Astrocyte (in vitro differentiated cells and primary cell): ENCODE data around the gene CTNNA2.

Source experiments
- EZH2 ChIP-seq: IDR thresholded peaks from 2 replicates; pipeline ENCODE4 v1.6.1; 2012; ENCODE audit warnings: mild to moderate bottlenecking, low read length, inconsistent platforms; ENCODE audit not compliant: insufficient read depth
- TF ChIP-seq, protein P1 (sequence below): IDR thresholded peaks from 2 replicates; pipeline ENCODE4 v1.5.1; 2011; ENCODE audit warnings: low read depth, mild to moderate bottlenecking, inconsistent platforms, low read length, moderate library complexity; ENCODE audit not compliant: insufficient read depth

DNA sequence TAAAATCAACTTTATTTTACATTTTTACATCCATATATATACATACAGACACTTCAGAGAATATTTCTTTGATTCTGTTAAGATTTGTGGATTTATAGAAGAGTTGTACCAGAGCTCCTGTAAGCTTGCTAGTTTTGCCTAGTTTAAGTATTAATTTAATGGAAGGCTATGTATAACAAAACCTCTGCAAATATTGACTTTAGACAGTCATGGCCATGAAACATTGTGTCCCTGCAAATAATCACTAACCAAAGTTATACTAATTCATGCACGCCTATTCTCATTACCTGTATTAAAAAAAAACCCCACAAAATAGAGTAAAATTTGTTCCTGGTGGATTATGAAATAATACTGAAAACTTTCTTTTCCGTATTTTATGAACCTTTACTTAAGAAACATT, 379.3 kb downstream of the CTNNA2 start:
- TF ChIP-seq EZH2: no peak
- TF ChIP-seq, protein P1, sequence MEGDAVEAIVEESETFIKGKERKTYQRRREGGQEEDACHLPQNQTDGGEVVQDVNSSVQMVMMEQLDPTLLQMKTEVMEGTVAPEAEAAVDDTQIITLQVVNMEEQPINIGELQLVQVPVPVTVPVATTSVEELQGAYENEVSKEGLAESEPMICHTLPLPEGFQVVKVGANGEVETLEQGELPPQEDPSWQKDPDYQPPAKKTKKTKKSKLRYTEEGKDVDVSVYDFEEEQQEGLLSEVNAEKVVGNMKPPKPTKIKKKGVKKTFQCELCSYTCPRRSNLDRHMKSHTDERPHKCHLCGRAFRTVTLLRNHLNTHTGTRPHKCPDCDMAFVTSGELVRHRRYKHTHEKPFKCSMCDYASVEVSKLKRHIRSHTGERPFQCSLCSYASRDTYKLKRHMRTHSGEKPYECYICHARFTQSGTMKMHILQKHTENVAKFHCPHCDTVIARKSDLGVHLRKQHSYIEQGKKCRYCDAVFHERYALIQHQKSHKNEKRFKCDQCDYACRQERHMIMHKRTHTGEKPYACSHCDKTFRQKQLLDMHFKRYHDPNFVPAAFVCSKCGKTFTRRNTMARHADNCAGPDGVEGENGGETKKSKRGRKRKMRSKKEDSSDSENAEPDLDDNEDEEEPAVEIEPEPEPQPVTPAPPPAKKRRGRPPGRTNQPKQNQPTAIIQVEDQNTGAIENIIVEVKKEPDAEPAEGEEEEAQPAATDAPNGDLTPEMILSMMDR: no peak
